Activated CD4-positive, alpha-beta T cell treated with anti-CD3 and anti-CD28 coated beads, Interleukin-2, amount 50 U/mL, for 16 hours (primary cell): Measurements from ENCODE around the gene NBEA.

Experiments
- DNase-seq: peaks from one replicate; pipeline ENCODE4 v3.0.0-alpha.2; 2020

NBEA gene

DNA sequence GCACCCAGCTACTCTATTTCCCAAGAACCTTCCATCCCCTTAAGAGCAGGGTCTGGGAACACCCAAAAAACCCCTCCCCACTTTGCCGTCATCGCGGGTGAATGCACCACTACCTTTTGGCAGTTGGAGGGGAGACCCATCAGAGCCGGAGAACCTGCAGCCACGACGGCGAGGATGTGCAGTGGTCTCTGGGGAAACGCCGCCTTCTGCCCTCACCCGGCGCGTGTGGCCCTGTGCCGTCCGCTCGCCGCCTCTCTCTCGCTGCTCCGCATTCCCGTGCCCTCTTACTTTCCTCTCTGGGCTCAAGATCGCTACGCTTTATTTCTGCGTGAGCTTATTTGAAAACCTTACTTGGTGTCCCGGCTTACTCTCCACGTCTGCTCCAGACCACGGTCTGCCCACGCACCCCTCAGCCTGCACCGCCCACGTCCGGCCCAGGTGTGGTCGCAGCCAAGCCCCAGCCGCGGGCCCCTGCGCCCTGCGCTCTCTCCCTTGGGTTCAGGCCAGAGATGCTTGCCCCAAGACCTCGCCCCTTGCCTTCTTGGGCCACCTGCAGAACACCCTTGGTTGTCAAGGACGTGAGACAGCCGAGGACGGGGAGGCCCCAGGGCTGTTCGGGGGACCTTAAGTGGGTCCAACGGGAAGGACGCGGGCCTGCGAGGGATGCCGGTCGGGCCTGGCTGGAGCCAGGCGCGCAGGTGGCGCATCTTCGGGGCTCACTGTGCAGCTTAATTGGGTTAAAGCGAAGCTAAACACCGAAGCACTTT is 536.4 kb downstream of the NBEA start:
- no peak for DNase-seq

DNA sequence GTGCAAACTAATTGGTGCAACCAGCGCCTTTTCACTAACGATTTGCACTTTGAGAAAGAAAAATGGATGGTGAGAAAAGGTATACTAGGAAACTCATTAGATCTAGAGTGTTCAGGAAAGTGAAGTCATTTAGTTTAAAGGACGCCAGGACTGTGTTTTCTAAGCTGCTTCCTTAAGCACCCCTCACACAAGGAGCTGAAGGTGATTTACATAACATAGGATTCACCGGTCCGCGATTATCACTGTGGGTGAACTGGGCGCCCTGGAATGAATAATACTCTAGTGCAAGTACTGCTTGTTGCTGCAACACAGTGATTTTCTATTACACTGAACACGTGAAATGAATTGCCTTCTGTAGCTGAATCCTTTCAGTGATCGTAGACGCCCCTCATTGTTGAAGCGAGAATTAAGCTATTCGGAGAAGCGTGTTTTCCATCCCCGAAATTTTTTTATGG is 537.0 kb downstream of the NBEA start:
- DNase-seq = no peak

DNA sequence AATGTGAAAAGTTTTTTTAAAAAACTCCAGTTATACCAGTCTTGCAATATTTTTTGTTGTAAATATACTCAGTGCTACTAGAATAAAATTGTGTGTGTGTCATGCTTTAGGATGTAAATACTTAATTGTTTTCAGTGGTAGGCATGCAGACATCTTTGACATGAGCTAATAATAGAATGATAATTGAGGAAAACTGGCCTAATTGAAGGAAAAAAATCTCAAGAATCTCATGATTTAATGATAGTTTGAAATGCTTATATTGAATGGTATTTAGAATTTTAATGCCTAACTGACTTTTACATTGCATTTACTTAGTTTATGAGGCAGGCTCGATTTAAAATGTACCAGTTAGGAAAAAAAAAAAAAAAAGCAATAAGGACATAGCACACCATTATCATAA is 537.6 kb downstream of the NBEA start:
- no peak for DNase-seq

DNA sequence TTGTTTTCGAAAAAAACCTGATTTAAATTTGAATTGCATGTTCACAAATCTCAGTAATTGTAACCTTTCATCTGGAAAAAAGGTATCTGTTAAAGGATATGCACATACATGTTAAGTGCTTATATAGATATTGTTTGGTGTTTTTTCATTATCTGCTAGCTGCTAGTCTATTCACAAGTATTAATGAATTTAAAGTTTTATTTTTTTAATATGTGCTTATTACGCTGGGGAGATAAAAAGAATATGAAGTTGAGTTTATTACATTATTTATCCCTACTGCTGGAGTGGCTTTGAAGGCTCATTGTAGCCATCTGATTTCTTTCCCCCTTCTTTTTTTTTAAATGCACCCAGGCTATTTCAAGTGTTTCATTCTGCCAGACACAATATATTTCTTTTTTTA is 538.3 kb downstream of the NBEA start:
- DNase-seq = no peak

DNA sequence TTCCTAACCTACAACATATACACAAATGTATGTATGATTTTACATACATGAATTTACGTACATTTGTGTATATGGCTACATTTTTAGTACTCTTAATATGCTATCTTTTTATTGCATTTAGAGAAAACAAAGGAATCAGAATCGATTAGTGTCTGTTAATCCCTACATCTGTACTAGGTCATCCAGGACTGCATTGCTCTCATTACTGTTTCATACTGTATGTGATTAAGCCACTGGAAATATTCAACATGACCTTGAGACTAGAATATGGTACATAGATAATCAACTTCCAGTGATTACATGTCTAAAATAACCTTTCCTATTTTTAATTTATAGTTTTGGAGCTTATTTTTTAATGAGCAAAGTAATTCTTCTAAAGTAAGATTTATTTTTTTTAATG is 539.7 kb downstream of the NBEA start:
- no peak for DNase-seq

DNA sequence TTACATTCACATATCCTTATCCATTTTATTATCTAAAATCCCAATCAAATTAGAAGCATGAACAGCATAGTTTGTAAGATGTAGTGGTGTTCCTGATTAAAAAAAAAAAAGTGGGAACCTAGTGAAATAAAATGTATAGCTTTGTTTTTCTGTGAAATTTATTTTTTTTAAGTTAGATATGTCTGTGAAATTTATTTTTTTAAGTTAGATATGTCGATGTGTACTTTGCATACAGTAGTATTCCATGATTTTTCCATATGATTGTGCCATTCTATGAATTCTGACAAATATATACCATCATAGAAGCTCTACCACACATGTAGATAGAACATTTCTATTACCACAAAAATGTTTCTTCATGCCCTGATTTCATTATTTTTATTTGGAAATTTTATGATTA is 540.5 kb downstream of the NBEA start:
- DNase-seq = no peak

DNA sequence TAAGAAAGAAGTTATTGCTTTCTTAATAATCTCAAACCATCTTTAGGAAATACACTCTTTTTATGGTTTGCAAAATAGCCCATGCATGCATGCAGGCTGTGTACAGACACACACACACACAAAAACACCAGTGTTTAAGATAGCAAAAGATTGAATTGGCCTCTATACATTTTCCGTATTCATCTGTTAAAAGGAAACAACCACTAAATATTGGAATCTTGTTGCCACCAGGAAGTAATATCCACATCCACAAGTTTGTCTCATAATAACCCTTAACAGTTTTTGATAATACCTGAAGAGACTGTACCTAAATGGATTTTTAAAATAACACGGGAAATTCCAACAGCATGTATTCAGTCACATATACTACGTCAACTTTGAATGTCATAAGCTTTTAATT is 541.7 kb downstream of the NBEA start:
- DNase-seq = no peak

DNA sequence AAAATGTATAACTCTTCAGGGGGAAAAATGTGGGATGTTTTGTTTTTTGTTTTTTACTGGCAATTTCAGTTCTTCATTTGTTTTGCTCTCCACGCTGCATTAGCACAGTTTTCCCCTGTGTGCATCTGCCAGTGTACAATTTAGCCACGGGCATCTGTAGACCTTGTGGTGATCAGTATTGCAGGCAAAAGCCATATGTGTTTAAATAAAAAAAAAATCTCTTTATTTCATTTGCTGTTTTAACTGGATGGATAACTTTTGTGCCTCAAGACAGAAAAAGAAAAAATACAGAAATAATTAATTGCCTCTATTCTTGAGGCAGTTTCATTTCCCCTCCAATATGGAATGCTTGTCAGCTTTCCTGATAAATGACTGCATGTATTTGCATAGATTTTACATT is 542.3 kb downstream of the NBEA start:
- no peak for DNase-seq

DNA sequence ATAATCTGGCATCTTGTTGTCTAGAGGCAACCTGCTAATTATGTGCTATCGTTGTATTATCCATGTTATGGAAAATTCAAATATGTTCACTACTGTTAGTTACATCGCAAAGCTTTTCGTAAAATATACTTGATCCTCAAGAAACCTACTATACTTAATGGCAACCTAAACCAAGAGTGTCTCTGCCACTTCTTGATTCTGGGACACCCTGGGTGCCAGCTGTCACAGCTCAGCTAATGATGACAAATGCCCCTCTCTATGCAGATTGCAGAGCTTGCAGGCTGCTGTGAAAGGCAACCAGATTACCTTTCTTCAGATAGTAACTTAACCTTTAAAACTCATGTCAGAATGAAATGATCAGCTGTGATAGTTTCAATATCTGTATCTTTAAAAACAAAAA is 543.4 kb downstream of the NBEA start:
- no peak for DNase-seq

DNA sequence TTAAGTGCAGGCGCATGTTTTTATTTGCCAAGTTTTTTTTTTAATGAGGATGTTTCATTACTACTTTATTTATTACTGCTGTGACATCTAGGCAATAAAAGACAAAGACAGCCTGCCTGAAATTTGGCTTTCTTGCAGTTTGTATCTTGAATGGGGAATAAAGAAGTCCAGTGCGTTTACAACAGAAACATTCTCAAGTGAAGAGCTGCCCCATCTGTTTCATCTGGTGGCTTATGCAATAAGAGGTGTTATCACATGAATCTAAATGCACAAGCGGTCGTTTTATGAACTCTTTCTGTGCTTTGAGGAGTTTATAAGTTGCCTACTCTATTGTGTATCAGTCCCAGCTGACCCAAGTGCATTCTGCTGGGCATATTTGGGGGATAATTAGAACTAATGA is 547.0 kb downstream of the NBEA start:
- DNase-seq = no peak

DNA sequence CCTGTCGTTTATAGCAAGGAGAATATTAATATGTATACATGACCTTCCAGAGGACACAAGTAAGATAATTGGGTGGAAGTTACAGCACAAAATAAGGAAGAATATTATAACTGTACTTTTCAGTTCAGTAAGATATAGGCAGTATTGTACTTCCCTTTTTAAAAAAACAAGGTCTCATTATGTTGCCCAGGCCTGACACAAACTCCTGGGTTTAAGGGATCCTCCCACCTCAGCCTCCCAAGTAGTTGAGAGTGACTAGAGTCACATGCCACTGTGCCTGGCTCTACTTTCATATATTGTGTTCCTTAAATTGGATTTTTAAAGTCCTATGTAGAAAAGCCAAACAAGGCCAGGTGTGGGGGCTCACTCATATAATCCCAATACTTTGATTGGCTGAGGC is 553.9 kb downstream of the NBEA start:
- DNase-seq = no peak

DNA sequence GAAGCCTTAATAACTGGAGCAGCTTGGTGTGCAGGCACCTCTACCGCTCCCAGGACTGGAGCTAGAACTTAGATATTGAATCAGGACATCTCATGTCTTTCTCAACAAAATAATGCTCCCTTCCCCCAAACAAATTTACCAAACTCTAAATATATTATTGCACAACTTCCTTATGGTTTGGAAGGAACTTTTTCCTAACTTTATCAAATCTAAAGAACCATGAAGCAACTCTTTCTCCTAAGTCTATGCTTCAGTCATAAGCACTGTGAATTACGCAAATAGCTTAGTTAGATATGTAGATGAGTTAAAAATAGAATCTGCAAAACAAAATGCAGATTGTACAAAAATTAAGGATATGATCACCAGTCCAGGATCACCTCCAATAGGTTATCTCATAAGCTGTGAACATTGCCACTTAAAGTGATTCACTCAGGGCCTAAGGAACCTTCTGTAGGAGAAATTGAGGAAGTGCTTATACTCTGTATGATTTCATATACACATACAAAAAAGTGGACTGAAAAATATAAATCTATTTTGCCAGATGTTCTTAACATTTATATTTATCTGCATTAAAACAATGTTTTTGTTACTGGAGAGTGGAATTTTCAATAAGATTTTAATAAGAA is 554.8 kb downstream of the NBEA start:
- no peak for DNase-seq

DNA sequence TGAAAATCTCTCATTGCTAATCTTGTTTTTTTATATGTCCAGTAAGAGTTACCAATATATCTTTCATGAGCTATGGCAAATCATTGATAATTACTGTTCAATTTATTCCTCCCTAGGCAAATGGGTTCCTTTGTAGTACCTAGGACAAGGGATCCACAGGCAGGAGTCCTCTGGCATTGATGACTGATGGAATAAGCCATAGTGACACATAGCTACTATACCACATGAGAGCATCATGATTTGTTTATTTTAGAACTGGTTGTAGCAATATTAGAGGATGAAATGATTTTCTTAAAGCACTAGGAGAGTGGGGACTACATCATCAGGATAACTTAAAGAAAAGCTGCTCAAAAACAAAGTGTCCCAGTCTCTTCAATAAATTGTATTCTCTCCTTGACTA is 556.2 kb downstream of the NBEA start:
- DNase-seq = no peak

DNA sequence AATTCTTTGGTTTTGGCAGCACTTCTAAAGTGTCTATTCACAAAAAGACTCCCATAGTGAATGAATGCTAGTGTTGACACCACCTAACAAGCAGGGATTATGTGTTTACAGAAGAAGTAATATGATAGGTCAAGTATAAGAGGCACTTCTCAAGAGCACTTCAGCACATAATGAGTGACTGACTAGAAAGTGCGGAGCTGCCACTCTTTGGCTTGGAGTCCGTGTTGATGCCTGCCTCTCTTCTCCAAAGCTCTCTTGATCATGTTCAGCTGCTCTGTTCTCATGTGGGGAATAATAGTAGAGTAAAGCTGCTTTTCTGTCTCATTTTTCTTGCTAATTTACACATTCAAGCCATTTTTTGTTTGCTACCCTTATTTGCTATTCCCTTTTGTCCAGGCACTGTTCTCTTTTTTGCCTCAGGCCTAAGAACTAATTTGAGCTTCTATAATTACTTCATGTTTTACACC is 557.2 kb downstream of the NBEA start:
- DNase-seq = no peak

DNA sequence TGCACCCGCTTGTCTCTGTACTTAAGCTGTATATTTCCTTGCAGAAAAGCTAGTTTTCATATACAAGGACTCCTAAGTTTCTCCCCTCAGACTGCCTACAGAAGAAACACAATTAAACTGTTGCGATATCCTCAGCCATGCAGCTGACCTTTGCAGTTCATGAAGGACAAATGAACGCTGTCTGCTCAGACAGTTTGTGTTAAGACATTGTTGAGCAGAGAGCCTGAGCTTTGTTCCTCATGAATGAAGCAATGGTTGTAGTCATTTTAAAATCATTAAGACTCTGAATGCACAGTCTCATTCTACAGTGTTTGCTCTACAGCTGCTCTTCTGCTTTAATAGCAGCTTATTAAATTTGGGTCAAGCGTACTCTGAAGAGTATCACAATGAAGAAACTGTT is 557.6 kb downstream of the NBEA start:
- no peak for DNase-seq

DNA sequence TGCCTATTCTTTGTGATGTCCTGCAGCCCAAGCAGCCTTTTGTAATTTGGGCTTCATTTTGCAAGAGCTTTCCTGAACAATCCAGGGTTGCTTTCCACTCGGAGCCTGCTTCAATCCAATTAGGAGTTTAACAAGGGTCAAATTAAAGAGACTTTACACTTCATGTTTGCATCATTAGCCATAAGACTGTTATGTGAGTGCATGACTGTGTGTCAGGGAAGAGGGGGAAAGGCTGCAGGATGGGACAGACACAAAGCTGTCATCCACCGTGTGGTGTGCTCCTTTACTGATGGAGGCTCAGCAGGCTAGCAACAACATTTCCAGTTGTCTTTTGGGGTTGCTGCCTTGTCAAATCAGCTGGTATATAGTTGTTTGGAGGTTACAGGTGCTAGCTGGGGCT is 558.1 kb downstream of the NBEA start:
- DNase-seq = no peak

DNA sequence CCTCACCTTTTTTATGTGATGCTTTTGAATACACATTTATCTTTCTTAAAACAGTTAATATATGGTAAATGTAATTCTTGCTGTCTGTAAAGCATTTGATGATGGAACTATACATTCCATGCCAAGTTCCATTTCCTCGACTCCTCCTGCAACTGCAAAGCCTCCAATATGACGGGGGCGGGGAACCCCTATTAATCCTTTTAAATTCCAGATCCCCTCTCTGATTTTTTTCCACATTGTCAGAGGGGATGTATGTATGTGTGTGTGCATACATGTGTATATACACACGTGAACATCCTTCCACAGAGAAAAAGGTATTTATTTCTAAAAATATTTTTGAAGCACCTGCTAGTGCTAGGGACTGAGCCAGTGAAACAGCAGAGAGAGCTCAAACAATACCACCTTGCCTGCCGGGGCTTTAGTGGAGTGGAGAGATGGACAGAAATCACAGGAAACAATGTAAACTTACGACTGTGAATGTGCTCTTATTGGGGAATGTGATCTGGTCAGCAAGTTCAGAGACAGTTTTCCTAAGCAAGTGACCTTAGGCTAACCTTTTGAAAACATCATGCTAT is 559.7 kb downstream of the NBEA start:
- DNase-seq = no peak

DNA sequence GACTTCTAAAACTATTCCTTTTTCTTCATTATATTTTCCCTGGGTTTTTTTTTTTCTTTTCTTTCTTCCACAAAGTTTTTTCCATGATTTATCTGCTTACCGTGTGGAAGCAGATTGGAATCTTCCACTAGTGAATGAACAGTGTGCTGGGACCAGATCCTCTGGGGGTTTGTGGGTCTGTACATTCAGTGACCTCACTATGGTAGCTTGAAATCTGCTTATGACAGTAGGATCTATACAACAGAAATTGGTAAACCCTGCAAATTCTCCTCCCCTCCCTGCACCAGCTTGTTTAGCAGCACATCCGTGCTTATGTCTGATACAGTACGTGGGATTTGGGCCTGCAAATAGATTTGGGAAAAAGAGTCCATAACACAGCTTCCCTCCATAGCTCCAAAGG is 560.4 kb downstream of the NBEA start:
- no peak for DNase-seq

DNA sequence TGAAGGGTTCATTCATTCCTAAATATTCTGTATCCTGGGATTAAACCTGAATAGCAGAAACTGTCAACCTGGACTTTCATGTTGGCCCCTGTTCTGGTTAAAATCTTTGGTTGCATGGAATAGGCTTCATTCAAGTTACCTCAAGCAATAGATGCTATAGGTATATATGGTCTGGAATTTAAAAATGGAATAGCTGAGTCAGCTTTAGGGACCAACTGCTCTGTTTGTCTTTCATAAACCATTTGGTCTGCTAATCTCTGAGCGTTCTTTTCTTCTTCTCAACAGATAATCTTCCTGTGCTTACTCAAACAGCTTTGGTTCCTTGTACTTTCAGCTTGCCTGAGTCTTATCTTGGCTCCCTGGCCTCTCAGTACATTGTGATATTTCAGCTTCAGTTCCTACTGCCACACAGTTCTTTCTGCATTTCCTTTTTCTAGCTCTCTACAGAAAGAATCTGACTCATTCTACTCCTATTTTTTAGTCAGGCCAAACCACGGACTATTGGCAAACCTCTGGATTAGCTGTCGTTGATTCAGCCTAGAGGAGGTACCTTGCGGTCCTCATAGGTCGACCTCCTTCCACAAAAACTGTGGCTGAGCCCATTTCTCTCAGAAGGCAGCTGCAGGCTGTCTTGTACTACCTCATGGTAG is 570.3 kb downstream of the NBEA start:
- no peak for DNase-seq

DNA sequence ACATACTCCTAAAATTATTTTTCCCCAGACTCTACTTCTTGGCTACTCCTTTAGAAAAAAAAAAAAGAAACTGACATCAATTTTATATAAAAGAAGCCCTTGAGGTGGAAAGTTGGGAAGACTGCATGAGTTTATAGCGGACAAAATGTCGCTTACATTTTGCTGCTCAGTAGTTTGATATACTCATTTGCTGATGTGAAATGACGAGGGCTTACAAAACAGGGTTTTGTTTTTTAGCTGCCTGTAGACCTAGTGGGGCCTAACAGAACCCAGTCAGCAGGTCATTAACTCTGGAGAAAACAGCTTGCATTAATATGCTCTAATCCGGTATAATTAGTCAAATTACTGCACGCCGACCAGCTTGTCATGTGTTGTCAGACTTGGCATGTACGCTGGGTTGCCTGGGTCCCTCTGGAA is 572.0 kb downstream of the NBEA start:
- no peak for DNase-seq

DNA sequence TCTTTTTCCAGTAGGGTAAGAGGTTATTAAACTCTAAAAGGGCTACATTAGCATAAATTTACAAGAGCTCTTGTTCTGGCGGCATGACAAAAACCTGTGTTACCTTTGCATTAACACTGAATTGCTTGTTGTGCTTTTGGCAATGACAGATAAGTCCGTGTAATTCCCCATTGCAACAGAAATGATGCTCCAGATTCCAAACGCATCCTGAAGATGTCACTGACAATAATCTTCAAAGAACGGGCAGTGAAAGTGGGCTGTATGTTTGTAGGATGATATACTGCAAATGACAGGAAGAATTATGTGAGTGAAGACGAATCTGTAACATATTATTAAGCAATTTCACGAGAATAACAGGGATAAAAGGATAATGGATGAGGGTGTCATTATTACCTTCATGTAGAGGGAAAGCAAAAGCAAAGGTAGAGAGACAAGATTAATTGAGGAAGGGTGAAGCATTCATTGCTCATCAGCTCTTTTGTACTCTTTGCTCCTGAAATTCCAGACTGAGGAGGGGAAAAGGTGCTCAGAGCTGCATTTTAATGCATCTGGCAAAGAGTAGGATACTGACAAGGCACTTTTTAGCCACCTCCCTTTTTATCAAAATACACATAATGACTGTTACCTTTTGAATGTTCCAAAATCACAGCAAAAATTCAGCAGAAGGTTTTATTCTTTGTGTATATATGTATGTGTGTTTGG is 572.9 kb downstream of the NBEA start:
- no peak for DNase-seq

DNA sequence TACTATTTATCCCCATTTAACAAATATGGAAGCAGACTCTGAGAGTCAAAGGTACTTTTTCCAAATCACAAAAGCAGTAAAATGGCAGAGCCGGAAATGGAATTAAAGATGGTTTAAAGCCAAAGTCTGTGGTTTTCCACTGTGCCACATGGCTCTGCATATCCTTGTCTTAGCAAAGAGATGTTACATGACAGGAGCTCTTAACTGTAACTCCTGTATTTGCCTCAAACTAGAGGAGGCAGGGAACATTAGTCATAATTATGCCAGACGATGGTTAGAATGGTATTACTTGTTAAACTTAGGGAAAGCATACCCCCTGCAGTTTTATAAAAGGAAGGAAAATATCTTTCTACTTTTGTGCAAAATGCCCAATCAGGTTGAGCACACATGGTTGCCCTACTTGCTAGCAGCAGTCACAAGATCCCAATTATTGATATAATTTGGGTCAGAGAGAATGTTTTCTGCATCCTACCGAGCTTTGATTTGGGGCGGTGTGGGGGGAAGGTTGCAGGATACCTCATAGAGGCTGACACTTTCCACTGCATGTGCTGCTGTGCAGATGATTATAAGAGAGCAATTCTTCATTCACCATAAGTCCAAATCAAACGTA is 576.4 kb downstream of the NBEA start:
- DNase-seq = no peak

DNA sequence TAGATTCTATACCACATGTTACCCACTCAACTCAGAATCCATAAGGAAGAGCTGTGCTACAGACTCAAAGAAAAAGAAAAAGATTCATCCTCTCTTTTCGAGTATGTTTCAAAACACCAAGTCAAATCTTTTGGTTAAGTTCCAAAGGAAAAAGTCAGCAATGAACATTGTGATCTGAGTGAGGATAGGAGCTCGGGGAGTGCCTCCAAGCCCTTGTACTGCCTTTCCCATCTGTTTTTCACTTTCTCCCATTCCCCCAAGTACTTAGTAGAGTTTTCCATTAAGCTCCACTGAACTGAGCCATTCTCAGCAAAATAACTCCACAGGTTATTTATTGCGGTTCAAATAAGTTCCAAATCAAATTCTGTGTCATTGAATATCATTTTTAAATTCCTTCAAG is 582.1 kb downstream of the NBEA start:
- DNase-seq = no peak
